HG03060 (cell line): Measurements from ENCODE around the gene CCDC178.

Source experiments
- ATAC-seq: cut with Tn5 transposase; IDR thresholded peaks from one replicate; pipeline ENCODE4 v1.9.1; 2021; ENCODE audit warnings: low read depth, moderate number of reproducible peaks; ENCODE audit not compliant: unreplicated experiment

Gene CCDC178

DNA sequence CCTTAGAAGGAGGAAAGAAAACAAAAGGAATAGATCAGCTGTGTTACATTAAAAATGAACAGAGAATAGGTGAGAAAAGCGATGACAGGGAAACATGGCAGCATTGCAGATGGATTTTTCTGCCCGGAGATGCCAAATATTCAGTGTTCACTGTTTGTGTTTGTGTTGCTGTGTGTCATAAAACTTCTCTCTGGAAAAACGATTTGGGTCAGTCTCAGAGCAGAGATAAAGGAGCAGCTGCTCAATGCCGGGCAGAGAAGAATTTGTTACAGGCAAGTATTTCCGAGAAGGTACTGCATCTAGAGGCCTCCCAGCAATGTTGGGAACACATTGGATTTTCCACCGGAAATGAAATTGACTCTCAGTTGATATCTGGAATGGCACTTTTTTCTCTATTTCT, 511.3 kb downstream of the CCDC178 start:
- ATAC-seq: no peak

DNA sequence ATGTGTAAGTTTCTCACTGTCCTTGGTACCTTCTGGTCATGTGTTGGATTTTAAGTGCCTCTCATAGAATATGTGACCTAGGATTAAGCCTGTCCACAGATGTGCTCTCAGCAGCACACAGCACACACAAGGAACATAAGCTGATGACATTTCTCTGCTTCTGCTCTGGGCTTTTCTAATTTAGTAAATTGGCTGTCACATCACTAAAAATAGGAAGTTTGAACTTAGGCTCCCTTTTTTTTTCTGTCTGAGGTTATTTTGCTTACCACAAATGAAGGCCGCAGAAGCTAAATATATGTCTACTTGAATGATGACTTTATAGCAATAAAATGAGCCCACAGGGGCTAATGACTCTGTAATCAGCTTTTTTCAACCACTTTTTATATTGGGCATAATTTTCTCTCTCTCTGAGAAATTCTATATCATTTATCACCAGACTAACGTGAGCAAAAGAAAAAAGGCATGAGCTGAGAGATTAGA, 517.5 kb downstream of the CCDC178 start:
- peak; percentile 37 for ATAC-seq

DNA sequence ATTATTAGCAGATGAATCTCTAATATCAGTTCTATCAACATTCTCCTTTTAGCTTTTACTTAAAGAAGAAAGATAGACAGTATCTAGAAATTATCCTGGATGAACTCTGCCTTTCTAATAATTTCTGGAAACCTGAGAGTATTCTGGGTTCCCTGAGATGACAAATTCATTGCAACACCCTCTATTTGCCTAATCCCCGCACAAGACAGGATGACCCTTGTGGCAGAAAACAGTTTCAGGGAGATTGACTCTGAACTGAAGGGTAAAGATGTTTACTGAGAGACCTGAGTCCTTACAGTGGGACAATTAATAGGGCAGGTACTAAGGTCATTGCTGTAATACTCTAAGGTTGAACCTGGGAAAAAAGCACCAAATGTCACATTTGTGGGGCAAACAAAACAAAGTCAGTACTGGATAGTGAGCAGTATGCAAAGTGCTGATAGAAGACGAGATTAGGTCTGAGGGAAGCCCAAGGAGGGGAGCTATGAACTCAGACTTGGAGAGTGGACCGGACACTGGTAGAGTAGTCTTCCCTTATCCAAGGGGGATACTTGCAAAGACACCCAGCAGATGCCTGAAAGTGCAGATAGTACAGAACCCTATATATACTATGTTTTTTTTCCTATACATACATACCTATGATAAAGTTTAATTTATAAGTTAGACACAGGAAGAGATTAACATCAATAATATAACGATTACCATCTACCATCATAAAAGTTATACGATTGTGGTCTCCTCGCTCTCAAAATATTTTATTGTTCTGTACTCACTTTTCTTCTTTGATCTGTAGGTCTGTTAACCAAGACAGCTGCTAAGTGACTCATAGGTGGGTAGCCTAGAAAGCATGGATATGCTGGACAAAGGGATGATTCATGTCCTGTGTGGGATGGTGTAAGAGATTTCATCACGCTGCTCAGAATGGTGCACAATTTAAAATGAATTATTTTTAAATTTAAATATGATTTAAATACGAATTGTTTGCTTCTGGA, 519.4 kb downstream of the CCDC178 start:
- no peak for ATAC-seq

DNA sequence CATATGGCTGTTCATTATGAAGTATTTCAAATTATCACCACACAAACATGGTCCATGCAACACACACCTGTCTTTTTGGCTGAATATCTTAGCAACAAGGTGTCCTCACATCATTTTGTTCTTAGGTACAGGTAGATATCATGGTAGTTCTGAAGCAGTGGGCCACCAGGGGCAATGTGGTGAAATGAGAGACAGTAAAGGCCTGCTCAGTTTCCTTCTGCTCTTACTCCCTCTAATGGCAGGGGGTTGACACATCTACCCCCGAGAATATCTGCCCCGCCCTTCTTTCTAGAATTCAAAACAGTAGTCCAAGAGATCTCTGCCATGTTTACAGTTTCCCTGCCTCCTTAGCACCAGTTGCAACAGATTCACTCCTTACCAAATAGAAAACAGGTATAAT, 520.7 kb downstream of the CCDC178 start:
- ATAC-seq: peak; percentile 92

DNA sequence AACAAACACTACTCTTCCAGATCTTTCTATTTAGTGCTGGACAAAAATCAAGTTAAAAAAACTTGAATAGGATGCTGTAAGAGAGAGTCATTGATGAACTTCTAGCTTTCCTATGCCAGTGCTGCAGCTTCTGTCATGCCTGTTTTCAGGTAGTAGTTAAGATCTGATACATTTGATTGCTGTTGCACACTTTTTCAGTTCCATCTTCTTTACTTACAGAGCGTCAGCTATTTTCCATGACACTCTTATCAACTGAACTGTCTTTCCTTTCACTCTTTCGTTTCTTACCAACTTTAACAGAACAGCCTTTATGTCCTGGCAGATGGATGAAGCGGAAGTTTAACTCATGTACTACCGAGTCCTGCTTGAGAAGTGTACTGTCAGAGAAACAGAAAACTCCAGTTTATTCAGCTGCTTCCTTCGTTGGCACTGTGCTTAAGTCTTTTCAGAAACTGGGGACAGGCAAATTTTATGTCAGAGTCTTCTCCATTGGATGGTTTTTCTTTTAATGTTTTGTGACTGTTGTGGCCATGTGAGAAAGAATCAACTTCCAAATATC, 521.8 kb downstream of the CCDC178 start:
- ATAC-seq: no peak

DNA sequence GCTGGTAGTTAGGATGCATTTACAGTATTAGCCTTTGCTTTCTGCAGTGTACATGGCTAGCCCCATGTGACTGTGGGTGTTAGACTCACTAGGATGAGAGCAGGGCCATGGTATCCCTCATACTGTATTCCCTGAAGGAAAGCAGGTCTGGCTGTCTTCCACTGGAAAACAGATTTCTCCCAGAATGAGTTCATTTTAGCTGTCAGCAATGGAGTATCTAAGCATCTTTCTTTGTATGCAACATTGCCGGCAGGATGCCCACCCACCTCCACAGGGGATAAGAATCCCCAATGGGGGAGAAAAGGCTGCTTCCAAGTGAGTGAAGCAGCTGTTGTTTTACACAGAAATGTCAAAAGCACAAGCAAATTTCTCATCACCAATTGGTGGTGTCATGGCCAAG, 525.0 kb downstream of the CCDC178 start:
- no peak for ATAC-seq

DNA sequence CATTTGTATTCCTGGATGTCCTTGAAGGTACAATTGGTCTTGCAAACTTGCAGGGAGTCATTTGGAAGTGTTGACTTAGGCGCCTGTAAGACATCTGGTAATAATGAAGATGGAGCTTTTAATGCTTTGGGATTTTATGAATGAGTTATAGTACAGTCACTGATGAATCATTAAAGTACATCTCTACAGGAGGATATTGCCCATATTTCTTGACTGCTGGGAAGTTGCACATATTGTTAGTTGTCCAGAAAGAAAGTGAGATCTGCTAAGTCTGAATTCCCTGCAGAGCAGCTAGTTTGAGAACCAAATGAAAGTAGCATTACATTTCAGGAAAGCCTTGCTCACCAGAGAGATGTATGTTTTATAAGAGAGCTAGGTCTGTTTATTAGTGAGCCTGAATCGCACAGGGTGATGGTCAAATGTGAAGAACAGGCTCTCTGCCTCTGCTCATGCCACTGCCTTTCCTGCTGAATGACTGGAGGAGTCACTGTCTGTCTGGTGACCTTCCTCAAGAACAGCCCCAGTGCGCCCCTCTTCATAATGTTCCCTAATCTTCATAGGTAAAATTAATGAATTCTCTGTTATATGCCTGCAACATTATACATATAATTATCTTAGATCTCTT, 528.7 kb downstream of the CCDC178 start:
- ATAC-seq: no peak

DNA sequence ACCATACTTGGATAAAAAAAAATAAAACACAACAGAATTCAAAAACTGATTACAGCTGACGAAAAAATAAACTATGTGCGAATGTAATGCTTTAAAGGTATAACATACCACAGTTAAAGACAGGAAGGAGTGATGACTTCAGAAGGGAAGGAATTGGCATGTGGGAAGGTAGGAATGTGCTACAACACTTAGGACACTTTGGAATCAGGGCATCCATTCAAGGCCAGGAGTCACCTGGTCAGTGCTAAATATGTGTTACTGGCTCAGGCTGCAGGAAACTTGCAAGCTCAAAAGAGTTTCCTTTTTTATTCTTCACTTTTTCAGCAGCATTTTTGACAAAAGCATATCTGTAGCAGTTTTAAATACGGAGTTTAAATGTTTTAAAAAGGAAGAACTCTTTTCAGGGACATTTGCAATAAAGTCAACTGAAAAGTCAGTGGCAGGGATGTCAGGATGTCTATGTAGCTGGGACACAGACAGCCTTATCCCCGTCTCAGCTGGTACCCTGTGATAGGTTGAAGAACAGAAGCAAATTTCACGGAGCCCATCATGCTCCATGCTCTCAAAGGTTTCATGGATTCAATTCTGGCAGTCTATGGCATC, 529.7 kb downstream of the CCDC178 start:
- ATAC-seq: no peak

DNA sequence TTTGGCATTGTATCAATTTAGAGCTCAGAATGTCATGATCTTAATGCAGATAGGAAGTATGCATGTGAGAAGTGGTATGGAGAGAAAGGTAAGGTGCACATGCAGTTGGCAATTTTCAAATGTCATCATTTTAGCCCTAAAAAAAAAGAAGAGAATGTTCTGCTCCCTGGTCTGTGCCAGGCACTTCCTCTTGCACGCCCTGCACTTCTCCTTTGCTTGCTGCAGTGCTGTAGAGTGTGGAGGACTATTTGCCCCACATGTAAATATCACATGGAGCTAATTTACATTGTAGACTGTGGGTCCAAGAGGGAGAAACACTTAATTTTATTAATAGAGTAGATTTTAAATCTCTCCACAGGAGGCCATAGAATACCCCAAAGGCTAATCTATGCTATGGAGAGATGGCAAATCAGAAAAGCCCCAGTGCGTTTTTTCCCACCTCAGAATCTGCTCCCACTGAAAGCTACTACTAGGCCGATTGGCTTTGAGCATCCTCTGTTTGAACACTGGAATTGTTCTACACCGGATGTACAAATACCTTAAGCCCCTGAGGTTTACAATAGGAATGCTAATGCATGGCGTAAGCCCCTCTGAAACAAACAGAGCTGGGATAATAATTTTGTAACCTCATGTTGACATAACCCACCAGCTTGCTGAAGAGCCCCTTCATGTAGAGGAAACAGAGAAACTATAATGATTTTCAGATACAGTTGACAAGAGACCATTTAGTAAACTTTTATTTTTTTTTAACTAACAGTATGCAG, 530.5 kb downstream of the CCDC178 start:
- ATAC-seq: no peak

DNA sequence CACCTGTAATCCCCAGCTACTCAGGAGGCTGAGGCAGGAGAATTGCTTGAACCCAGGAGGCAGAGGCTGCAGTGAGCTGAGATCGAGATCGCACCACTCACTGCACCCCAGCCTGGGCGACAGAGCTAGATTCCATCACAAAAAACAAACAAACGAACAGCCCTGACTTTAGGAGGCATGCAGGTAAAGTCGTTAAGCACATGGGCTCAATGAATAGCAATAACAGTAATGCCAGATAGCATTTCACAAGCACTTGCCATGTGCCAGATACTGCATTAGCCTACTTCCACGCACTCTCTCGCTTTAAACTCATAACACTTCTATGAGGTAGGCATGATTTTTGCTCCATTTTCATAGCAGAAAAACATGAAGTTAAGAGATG, 532.1 kb downstream of the CCDC178 start:
- ATAC-seq: no peak

DNA sequence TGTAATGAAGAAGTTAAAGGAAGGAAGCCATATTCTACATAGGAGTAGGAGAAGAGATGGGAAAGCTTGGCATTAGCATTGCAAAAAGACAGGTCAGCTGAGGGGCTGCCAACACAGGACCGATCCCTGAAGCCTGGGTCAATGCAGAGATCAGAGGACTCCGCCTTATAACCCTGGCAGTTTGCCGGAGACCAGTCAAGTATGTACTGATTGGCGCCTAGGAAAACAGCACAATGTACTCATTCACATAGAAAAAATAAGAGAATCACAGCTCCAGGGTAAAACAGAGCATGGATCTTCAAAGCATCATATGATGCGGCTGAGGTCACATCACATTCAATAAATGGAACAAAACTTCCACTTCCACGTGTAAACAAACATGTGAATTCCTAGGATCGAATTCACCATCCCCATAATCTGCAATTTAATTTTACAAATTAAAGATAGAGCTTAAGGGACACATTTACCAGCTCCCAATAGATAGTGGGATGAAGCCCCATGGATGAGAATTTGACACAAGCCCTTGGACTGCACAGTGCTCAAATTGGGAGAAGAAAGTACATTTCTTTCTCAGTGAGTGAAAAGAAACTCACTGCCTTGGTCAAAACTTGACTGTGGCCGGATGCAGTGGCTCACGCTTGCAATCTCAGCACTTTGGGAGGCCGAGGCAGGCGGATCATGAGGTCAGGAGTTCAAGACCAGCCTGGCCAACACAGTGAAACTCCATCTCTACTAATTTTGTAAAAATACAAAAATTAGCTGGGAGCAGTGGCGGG, 532.7 kb downstream of the CCDC178 start:
- ATAC-seq: no peak

DNA sequence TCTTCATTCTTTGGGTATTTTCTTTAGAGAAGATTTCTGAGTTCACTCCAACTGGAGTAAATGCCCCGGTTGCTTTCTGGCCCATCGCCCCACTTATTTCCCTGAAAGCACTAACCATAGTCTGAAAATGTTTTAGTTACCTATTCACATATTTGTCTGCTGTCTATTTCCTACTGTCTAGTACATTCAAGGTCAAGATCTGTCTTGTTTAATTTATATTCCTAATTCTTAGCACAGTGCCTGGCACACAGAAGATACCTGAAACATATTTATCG, 533.3 kb downstream of the CCDC178 start:
- ATAC-seq: no peak

DNA sequence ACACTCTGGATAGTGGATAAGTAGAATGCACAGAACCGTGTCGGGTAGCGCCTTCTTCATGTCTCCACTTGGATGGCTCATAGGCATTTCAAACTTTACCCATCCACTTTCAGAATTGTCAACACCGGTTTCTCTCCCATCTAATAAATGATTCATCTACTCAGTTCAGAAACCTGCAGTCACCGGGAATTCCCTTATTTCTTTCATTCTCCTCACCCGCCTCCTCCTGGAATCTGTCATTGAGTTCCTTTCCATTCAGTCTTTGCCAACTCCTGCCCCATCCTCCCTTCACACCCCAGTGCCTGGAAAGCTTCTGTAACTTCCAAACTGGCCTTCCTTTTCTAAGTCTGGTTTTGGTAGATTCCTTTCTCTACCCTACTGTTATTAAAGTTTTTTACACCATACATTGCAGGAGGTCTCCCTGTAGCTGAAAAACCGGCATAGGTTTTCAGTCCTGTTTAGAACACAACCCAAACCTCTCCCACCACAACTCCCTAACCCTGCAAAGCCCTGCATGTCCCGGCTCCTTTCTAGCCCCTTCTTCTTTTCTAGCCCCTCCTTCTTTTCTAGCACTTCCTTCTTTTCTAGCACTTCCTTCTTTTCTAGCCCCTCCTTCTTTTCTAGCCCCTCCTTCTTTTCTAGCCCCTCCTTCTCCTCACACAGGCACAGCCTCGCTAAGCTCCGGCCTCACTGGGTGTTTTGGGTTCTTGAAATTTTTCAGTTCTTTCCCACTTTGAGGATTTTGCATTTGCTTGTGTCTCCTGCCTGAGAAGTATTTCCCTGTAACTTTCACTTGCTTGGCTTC, 533.8 kb downstream of the CCDC178 start:
- no peak for ATAC-seq

DNA sequence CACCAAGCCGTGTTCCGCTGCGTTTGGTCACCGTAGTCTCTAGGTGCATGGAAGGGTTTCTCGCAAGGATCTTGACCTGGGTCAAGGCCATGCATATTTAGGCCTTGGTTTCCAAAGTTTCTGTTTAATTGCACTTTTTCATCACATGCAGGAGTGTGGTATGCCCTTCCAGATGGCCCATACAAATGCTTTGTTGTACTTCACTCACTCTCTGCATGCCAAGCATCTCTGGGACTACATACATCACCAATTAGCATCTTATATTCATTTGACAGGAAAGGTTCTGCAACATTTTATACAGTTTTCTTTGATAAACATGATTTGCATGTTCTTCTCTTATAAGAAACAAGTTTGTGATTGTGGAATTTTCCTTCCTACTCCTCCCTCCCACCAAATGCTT, 534.9 kb downstream of the CCDC178 start:
- no peak for ATAC-seq

DNA sequence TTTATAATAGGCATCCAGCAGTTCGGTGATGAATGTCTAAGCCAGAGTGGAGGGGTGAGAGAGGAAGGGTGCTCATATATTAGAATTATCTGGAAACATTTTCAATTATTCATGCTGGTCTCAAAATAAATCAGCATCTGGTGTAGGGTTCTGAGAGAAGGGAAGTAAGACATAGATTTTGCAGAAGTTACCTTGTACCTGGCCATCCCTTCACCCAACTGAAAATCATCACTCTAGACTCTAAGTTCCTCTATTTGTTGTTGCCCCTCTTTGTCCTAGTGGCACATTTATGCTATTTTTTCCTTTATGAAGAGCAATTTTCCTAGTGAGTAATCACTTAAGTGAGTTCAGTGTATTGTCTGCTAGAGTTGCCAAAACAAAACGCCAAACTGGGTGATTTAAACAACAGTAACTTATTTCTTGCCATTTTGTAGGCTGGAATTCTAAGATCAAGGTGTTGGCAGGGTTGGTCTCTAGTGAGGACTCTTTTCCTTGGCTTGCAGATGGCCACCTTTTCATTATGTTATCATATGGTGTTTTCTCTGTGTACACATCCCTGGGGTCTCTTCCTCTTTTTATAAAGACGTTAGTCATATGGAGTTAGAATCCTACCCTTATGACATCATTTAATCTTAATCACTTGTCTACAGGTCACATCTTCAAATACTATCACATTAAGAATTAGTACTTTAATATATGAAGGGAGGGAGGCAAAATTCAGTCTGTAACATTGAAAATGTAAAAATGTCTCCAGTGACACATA, 537.8 kb downstream of the CCDC178 start:
- no peak for ATAC-seq

DNA sequence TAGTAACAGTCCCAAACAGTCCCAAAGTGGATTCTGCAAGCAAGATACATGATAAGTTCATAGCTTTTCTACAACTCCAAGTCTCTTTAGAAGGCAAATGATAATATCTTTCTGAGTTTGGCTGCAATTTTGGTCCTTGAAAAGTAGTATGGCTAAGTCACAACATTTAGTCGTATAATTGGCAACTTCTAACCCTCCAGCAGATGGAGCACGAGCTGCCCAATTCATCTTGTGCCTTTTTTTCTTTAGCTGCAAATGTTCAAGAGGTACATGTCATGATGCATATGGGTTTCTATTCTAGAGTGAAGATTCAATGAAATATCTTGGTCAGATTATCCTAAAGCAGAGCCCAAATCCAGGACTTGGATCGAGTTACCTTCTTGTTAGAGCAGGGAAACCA, 540.7 kb downstream of the CCDC178 start:
- ATAC-seq: no peak

DNA sequence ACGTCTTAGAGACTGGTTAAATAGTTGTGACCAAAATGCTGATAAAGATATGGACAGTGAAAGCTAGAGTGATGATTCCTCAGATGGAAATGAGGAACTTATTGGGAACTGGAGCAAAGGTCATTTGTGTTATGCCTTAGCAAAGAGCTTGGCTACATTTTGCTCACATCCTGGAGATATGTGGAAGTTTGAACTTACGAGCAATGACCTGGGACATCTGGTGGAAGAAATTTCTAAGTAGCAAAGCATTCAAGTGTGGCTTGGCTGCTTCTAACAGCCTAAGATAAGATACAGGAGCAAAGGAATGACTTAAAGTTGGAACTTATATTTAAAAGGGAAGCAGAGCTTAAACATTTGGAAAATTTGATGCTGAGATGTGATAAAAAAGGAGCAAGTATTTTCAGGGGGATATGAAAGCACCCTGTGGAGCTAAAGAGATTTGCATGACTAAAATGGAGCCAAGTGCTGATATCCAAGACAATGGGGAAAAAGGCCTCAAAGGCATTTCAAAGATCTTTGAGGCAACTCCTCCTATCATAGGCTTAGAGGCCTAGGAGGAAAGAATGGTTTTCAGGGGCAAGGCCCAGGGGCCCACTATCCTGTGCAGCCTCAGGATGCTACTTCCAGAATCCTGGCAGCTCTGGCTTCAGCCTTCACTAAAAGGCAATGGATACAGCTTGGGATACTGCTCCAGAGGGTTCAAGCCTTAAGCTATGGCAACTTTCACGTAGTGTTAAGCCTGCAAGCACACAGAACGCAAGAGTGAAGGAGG, 543.6 kb downstream of the CCDC178 start:
- no peak for ATAC-seq

DNA sequence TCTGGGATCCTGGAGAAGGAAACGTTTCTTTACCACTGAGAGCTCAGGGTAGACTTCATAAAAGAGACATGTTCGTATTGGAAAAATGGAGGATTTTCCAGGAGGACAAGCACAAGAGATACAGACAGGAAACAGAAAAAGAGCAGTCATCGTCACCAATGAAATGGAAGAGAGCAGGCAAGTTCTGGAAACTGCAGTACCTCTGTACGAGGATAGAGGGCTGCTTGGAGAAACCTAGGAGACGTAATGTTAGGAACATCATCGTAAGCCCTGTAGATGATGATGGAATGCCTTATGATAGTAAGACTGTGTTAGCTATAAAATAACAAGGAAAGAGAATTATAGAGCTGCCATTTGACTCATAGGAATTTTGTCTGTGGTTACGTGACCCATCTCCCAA, 546.6 kb downstream of the CCDC178 start:
- no peak for ATAC-seq
